ENCODE measurements around the gene ASTN2.

ASTN2 gene

GRCh38 chr9:116616304-116616914 is 798.4 kb downstream of the ASTN2 start:
- ATAC-seq (ENCODE audit: low read depth) (no peak), DNase-seq (ENCODE audit: low spot score in 2 of 2) (no peak)
- peaks cover 8% of the 10 kb centered on the region for H3K9me3 Mint-ChIP-seq
- no peak overlapping the region for H3K4me3 Mint-ChIP-seq
- peaks cover 26% of the 10 kb centered on the region for H3K36me3 Mint-ChIP-seq
- H3K4me1 Mint-ChIP-seq: no peaks in the 10 kb centered on the region
- H3K27ac Mint-ChIP-seq: no peak overlapping the region
- no peaks in the 10 kb centered on the region for H3K27me3 Mint-ChIP-seq

GRCh38 chr9:116608064-116608463 is 806.8 kb downstream of the ASTN2 start:
- H3K9me3 Mint-ChIP-seq: peaks cover 4% of the 10 kb centered on the region
- H3K4me1 Mint-ChIP-seq: no peaks in the 10 kb centered on the region
- DNase-seq (ENCODE audit: low spot score in 2 of 2): no peak
- no peak overlapping the region for H3K4me3 Mint-ChIP-seq
- H3K36me3 Mint-ChIP-seq: peaks cover 18% of the 10 kb centered on the region
- H3K27me3 Mint-ChIP-seq: no peaks in the 10 kb centered on the region
- ATAC-seq (ENCODE audit: low read depth): no peak
- no peak overlapping the region for H3K27ac Mint-ChIP-seq

- no peak for ATAC-seq (ENCODE audit: low read depth)
- no peaks in the 10 kb centered on the region for H3K4me1 Mint-ChIP-seq
- DNase-seq (ENCODE audit: low spot score in 2 of 2): no peak
- H3K27ac Mint-ChIP-seq: no peak overlapping the region
- H3K9me3 Mint-ChIP-seq: peaks cover 2% of the 10 kb centered on the region
- no peaks in the 10 kb centered on the region for H3K27me3 Mint-ChIP-seq
- peaks cover 9% of the 10 kb centered on the region for H3K36me3 Mint-ChIP-seq
- no peak overlapping the region for H3K4me3 Mint-ChIP-seq
These were observed 808.9 kb downstream of the ASTN2 start for GRCh38 chr9:116605904-116606341.

GRCh38 chr9:116605060-116605459 is 809.8 kb downstream of the ASTN2 start:
- Mint-ChIP-seq H3K9me3 (peaks cover 2% of the 10 kb centered on the region), H3K36me3 (peaks cover 9% of the 10 kb centered on the region), H3K27me3 (no peaks in the 10 kb centered on the region), H3K27ac (no peak overlapping the region), H3K4me3 (no peak overlapping the region), H3K4me1 (no peaks in the 10 kb centered on the region)
- no peak for ATAC-seq (ENCODE audit: low read depth)
- DNase-seq (ENCODE audit: low spot score in 2 of 2): no peak

- DNase-seq (ENCODE audit: low spot score in 2 of 2) (no peak), ATAC-seq (ENCODE audit: low read depth) (no peak)
- Mint-ChIP-seq H3K9me3 (no peaks in the 10 kb centered on the region), H3K27ac (no peak overlapping the region), H3K4me1 (no peaks in the 10 kb centered on the region), H3K4me3 (no peak overlapping the region), H3K36me3 (peaks cover 9% of the 10 kb centered on the region), H3K27me3 (no peaks in the 10 kb centered on the region)
These were observed 810.6 kb downstream of the ASTN2 start for GRCh38 chr9:116604251-116604650.

GRCh38 chr9:116599342-116599884 is 815.4 kb downstream of the ASTN2 start:
- ATAC-seq (ENCODE audit: low read depth) (no peak), DNase-seq (ENCODE audit: low spot score in 2 of 2) (no peak)
- no peaks in the 10 kb centered on the region for H3K4me1 Mint-ChIP-seq
- H3K27ac Mint-ChIP-seq: no peak overlapping the region
- H3K27me3 Mint-ChIP-seq: no peaks in the 10 kb centered on the region
- no peaks in the 10 kb centered on the region for H3K36me3 Mint-ChIP-seq
- H3K9me3 Mint-ChIP-seq: no peaks in the 10 kb centered on the region
- no peak overlapping the region for H3K4me3 Mint-ChIP-seq

- H3K4me3 Mint-ChIP-seq: no peak overlapping the region
- H3K27ac Mint-ChIP-seq: no peak overlapping the region
- no peaks in the 10 kb centered on the region for H3K27me3 Mint-ChIP-seq
- no peaks in the 10 kb centered on the region for H3K9me3 Mint-ChIP-seq
- no peaks in the 10 kb centered on the region for H3K4me1 Mint-ChIP-seq
- H3K36me3 Mint-ChIP-seq: peaks cover 5% of the 10 kb centered on the region
- ATAC-seq (ENCODE audit: low read depth) (no peak), DNase-seq (ENCODE audit: low spot score in 2 of 2) (no peak)
These were observed 818.2 kb downstream of the ASTN2 start for GRCh38 chr9:116596646-116597045.

- H3K27me3 Mint-ChIP-seq: no peaks in the 10 kb centered on the region
- peaks cover 2% of the 10 kb centered on the region for H3K9me3 Mint-ChIP-seq
- DNase-seq (ENCODE audit: low spot score in 2 of 2) (no peak), ATAC-seq (ENCODE audit: low read depth) (no peak)
- peaks cover 7% of the 10 kb centered on the region for H3K36me3 Mint-ChIP-seq
- no peak overlapping the region for H3K4me3 Mint-ChIP-seq
- H3K4me1 Mint-ChIP-seq: no peaks in the 10 kb centered on the region
- H3K27ac Mint-ChIP-seq: no peak overlapping the region
These were observed 820.3 kb downstream of the ASTN2 start for GRCh38 chr9:116594547-116594946.

GRCh38 chr9:116592970-116593369 is 821.9 kb downstream of the ASTN2 start:
- Mint-ChIP-seq H3K27ac (no peak overlapping the region), H3K27me3 (no peaks in the 10 kb centered on the region), H3K9me3 (peaks cover 5% of the 10 kb centered on the region), H3K4me3 (no peak overlapping the region), H3K4me1 (no peaks in the 10 kb centered on the region), H3K36me3 (peaks cover 16% of the 10 kb centered on the region)
- ATAC-seq (ENCODE audit: low read depth): no peak
- no peak for DNase-seq (ENCODE audit: low spot score in 2 of 2)

GRCh38 chr9:116589392-116590354 is 825.2 kb downstream of the ASTN2 start:
- no peak for ATAC-seq (ENCODE audit: low read depth)

GRCh38 chr9:116587919-116588318 is 826.9 kb downstream of the ASTN2 start:
- Mint-ChIP-seq H3K27me3 (no peaks in the 10 kb centered on the region), H3K36me3 (peaks cover 22% of the 10 kb centered on the region)

More at GRCh38 chr9:116589392-116590354, 825.2 kb downstream of the ASTN2 start:
- Mint-ChIP-seq H3K27me3 (no peaks in the 10 kb centered on the region), H3K36me3 (peaks cover 24% of the 10 kb centered on the region), H3K27ac (no peak overlapping the region), H3K4me1 (no peaks in the 10 kb centered on the region), H3K4me3 (no peak overlapping the region), H3K9me3 (peaks cover 5% of the 10 kb centered on the region)
- no peak for DNase-seq (ENCODE audit: low spot score in 2 of 2)

GRCh38 chr9:116585896-116586295 is 829.0 kb downstream of the ASTN2 start:
- DNase-seq (ENCODE audit: low spot score in 2 of 2) (no peak), ATAC-seq (ENCODE audit: low read depth) (no peak)
- H3K4me3 Mint-ChIP-seq: no peak overlapping the region
- peaks cover 21% of the 10 kb centered on the region for H3K36me3 Mint-ChIP-seq
- peaks cover 5% of the 10 kb centered on the region for H3K9me3 Mint-ChIP-seq
- H3K4me1 Mint-ChIP-seq: no peaks in the 10 kb centered on the region
- H3K27me3 Mint-ChIP-seq: no peaks in the 10 kb centered on the region
- no peak overlapping the region for H3K27ac Mint-ChIP-seq

More at GRCh38 chr9:116587919-116588318, 826.9 kb downstream of the ASTN2 start:
- Mint-ChIP-seq H3K9me3 (peaks cover 5% of the 10 kb centered on the region), H3K4me1 (no peaks in the 10 kb centered on the region), H3K4me3 (no peak overlapping the region), H3K27ac (no peak overlapping the region)
- no peak for DNase-seq (ENCODE audit: low spot score in 2 of 2)
- no peak for ATAC-seq (ENCODE audit: low read depth)

- Mint-ChIP-seq H3K9me3 (peaks cover 5% of the 10 kb centered on the region), H3K36me3 (peaks cover 21% of the 10 kb centered on the region), H3K4me3 (no peak overlapping the region), H3K4me1 (no peaks in the 10 kb centered on the region), H3K27ac (no peak overlapping the region), H3K27me3 (no peaks in the 10 kb centered on the region)
- no peak for ATAC-seq (ENCODE audit: low read depth)
- no peak for DNase-seq (ENCODE audit: low spot score in 2 of 2)
These were observed 829.7 kb downstream of the ASTN2 start for GRCh38 chr9:116585204-116585603.

GRCh38 chr9:116580853-116581252 is 834.0 kb downstream of the ASTN2 start:
- Mint-ChIP-seq H3K4me3 (no peak overlapping the region), H3K36me3 (peaks cover 7% of the 10 kb centered on the region), H3K4me1 (no peaks in the 10 kb centered on the region), H3K27ac (no peak overlapping the region), H3K9me3 (no peaks in the 10 kb centered on the region), H3K27me3 (no peaks in the 10 kb centered on the region)
- no peak for ATAC-seq (ENCODE audit: low read depth)
- no peak for DNase-seq (ENCODE audit: low spot score in 2 of 2)

Measured in memory B cell (primary cell).